GM18951 (cell line): Measurements from ENCODE around the gene CYP4F2.
"Not testable (repeated sequence)": the region's sequence is repeated elsewhere in the genome, so short reads cannot be mapped to it uniquely, and the experiment has no call there.

Source experiments
- POLR2A ChIP-seq: IDR thresholded peaks from 4 replicates; pipeline ENCODE4 v1.6.1; 2011; ENCODE audit warnings: mild to moderate bottlenecking; ENCODE audit not compliant: insufficient read length, insufficient read depth; ENCODE audit errors: extremely low read depth
- in situ Hi-C: fragments of 300-500 bp; cut with MboI; formaldehyde crosslinking; loops from one replicate; pipeline ENCODE4 v1.12.0; 2022; ENCODE audit warnings: low sequenced_read_pairs, mixed read lengths, inconsistent platforms; ENCODE audit not compliant: unreplicated experiment

Gene CYP4F2, protein sequence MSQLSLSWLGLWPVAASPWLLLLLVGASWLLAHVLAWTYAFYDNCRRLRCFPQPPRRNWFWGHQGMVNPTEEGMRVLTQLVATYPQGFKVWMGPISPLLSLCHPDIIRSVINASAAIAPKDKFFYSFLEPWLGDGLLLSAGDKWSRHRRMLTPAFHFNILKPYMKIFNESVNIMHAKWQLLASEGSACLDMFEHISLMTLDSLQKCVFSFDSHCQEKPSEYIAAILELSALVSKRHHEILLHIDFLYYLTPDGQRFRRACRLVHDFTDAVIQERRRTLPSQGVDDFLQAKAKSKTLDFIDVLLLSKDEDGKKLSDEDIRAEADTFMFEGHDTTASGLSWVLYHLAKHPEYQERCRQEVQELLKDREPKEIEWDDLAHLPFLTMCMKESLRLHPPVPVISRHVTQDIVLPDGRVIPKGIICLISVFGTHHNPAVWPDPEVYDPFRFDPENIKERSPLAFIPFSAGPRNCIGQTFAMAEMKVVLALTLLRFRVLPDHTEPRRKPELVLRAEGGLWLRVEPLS

DNA sequence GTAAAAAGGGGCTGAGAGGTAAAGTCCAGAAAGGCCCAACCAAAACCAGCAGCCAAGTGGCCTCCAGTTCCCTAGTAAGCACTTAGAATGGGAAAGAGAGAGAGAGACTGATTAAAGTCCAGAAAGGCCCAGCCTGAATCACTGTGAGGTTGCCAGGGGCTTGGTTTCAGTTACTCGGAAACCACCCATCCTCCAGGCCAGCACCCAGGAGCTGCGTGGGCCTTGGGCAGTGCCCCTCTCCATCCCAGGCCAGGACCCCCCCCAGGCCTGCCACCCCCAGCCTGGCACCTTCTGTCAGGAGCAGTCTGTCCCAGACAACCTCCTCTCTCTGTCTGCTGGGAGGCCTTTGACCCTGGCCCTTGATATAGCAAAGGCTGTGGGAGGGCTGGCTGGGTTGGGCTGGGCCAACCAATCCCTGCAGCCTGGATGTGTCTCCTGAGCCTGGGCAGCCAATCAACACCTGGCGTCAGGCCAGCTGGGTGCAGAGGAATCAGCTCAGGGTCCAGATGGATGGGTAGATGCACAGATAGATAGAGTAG is at the start of gene CYP4F2:
CYP4F2 (minus strand) TSS at position 337 of the 539 bp plus-strand sequence. CDS start 463 bp downstream, outside the sequence.
- no peak for TF ChIP-seq POLR2A
- in situ Hi-C loops = no loop called here

DNA sequence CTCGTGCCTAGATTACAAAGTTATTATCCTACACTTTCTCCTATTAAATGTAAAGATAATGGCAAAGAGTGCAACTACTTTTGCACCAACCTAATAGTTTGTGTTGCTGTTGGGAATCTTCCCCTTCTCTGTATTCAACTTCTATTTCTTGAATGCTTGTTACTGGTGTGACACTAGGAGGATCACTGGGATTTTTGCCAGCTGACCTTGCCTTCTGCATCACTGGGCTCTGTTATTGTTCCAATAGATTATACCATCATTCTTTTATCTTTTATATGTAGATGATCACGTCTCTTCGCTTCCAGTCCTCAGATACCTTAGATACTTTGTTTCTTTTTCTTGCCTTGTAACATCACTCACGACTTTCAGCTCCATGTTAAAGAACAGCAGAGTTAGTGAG is 47.4 kb upstream of the CYP4F2 start:
- in situ Hi-C loops = no loop called here

DNA sequence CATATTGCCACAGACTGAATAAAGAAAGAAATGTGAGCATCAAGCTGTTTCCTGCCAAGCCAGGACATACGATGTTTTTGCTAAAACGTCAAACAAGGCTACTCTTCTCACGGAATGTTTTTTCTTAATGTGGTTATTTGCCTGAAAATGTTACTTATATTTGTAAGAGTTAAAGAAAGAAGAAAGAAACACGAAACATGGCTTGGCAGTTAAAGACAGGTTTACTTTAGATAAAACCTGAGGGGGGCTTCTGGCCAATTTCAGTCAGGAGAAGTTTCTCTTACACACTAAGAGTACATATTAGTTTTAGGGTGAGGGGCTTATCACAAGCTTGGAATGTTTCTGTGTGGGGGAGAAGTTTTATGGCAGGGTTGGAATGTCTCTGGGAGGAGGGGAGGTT is 46.5 kb upstream of the CYP4F2 start:
- in situ Hi-C loops = no loop called here
- no peak for TF ChIP-seq POLR2A

More for the DNA sequence above, 47.4 kb upstream of the CYP4F2 start:
- no peak for TF ChIP-seq POLR2A

DNA sequence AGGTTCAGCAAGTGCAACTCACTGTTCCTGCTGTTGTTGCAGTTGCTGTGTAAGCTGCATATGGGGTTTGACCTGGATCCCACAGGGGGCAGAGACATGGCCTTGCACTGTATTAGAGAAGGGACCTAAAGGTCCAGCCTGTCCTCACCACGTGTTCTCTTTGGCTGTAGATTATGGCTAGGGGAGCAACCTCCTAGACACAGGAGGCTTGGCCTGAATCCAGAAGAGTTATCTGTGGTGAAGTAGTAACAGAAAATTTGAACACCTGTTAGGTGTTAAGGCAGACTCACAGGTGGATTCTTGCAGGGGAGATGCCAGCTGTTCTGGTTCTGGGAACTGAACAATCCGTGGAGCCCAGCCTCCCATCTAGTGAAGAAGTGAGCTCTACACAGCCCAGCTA is 39.9 kb upstream of the CYP4F2 start:
- in situ Hi-C loops = no loop called here

DNA sequence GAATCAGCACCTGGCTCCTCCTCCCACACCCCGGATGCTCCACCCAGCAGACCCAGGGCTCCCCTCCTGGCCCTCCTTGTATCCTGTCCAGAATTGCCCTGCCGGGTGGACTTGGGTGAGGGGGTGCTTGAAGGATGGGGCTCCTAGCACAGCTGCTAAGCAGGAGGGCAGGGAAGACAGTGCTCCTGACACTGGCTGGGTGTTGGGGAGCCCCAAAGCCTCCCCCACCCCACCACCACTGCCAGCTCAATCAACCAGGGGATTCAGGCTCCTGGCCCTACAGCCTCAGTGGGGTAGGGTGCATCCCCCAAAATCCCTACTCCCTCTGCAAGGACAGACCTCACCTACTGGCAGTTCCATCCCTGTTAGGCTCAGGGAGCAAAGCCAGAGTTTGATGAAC is 39.1 kb upstream of the CYP4F2 start:
- no peak for TF ChIP-seq POLR2A
- in situ Hi-C loops = no loop called here

More for the DNA sequence above, 39.9 kb upstream of the CYP4F2 start:
- no peak for TF ChIP-seq POLR2A

DNA sequence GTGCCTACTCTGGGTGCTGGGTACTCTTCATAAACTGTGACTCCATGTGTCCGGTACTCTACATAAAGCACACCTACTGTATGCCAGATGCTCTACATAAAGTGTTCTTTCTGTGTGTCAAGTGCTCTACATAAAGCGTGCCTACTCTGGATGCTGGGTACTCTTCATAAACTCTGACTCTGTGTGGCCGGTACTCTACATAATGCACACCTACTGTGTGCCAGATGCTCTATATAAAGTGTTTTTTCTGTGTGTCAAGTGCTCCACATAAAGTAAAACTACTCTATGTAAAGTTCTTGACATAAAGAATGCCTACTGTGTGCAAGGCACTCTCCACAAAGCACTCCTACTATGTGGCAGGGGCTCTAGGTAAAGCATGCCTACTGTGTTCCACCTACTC is 38.3 kb upstream of the CYP4F2 start:
- in situ Hi-C loops = no loop called here
- TF ChIP-seq POLR2A = no peak

DNA sequence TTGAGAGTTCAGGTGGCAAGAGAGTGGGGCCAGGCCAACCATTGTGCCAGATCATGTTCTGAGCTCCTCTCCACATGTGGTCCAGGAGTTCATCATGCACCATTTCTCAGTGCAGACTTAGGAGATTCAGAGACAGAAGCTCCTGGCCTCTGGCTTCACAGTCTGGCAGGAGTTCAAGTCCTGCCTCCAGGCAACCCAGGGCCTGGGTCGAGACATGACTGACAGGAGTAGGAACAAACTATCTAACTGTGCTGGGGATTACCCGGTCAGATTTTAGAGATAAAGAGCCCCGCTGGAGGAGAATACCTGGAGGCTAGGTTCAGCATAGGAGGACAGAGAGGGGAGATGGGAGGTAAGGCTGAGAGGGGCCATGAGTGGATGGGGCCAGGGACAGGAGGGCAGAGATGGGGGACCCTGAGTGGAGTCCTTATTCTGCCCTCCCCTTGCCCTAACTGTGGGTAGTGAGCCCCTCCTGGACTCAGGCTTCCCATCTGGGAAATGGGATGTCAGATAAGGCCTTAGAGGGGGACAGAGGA is 37.4 kb upstream of the CYP4F2 start:
- no peak for TF ChIP-seq POLR2A
- in situ Hi-C loops = no loop called here

DNA sequence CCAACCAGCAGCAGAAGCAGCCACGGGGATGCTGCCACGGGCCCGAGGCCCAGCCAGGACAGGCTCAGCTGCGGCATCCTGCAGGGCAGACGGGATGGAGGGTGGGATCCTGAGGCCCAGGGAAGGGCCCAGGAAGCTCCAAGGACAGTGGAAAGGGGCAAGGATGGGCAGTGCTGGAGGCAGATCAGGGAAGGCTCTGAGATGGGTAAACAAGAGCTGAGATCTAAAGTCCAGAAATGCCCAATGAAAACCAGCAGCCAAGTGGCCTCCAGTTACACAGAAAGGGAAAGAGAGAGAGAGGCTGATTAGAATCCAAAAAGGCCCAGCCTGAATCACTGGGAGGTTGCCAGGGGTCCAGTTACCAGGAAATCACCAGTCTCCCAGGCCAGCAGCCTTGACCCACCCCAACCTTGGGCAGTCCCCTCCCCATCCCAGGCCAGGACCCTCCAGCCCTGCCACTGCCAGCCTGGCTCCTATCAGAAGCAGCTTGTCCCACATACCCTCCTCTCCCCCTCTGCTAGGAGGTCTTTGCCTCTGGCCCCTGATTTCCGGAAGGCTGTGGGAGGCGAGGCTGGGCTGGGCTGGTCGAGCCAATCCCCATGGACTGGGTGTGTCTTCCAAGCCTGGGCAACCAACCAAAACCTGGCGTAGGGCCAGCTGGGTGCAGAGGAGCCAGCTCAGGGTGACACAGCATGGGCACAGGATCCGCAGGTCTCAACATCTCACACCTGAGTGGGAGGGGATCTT is 36.6 kb upstream of the CYP4F2 start, which contains the start of gene CYP4F11:
CYP4F11 (minus strand) TSS at position 198 of the 747 bp plus-strand sequence; CDS start at position 77, 121 bp downstream.
- no peak for TF ChIP-seq POLR2A
- in situ Hi-C loops = no loop called here

DNA sequence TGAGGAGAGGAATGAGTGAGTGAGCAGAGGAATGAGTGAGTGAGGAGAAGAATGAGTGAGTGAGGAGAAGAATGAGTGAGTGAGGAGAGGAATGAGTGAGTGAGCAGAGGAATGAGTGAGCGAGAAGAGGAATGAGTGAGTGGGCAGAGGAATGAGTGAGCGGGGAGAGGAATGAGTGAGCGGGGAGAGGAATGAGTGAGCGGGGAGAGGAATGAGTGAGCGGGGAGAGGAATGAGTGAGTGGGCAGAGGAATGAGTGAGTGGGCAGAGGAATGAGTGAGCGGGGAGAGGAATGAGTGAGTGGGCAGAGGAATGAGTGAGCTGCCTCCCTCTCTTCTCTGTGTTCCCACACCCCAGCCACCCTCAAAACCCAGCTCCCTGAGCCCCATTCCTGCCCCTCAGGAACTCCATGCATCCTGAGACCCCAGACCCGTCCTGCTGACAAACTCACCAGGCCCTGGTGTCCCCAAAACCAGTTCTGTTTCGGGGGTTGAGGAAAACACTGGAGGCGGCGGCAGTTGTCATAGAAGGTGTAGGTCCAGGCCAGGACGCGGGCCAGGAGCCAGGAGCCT is 36.0 kb upstream of the CYP4F2 start:
- in situ Hi-C loops = not testable (repeated sequence)

DNA sequence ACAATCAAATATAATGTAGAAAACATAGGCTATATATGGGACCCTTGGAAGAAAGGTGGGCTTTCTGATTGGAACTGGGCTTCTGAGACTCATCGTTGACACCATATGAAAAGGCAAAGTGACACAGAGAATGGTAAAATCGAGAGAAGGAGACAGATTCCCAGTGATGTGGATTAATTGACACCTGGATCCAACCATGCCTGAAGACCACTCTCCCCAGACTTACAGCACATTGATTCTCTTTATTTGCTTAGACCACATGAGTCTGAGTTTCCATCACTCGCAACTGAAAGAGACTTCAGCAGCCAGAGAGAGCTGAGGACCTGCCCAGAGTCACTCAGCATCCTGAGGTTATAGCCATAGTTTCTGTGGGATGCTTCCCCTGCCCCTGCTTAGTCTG is 30.4 kb upstream of the CYP4F2 start:
- TF ChIP-seq POLR2A = no peak
- in situ Hi-C loops = no loop called here

DNA sequence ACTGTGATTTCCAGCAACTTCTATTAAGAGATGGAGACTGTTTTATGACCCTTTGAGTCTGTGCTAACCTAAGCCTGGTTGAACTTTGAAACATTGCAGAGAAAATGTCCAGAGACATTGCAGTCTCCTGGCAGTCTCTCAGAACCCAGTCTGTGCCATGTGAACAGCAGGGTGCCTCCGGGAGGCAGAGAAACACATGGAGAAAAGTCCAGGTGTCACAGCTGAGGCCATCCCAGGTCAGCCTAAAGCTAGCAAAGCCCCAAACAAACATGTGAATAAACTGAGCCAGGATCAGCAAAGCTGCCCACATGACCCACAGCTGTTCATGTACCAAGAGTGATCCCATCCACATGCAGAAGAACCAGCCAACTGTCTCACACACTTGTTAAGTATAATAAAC is 28.6 kb upstream of the CYP4F2 start:
- in situ Hi-C loops = no loop called here
- TF ChIP-seq POLR2A = no peak

DNA sequence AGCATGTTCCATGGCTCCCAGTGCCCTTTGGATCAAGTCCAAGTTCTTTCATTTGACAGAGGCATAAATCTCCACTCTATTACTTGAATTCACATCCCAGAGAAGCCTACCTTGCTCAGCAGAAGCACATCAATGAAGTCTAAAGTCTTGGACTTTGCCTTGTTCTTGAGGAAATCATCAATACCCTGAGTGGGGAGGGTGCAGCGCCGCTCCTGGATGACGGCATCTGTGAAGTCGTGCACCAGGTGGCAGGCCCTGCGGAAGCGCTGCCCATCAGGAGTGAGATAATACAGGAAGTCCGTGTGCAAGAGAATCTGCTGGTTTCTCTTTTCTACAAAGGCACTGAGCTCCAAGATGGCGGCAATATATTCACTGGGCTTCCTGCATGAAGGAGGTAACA is 25.8 kb upstream of the CYP4F2 start:
- TF ChIP-seq POLR2A = no peak
- in situ Hi-C loops = no loop called here

DNA sequence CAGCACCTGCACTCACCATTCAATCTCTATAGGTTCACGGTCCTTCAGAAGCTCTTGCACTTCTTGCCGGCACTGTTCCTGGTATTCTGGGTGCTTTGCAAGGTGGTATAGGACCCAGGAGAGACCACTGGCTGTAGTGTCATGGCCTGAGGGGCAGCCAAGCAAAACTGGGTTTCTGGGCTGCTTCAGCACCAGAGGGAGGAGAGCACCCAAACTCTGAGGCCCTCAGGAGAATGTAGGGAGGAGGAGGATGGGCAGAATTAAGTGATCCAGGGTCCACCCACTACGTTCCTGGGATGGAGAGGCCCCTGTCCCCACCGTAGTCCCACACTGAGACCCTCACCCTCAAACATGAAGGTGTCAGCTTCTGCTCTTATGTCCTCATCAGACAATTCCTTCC is 24.1 kb upstream of the CYP4F2 start:
- in situ Hi-C loops = no loop called here
- TF ChIP-seq POLR2A = no peak

DNA sequence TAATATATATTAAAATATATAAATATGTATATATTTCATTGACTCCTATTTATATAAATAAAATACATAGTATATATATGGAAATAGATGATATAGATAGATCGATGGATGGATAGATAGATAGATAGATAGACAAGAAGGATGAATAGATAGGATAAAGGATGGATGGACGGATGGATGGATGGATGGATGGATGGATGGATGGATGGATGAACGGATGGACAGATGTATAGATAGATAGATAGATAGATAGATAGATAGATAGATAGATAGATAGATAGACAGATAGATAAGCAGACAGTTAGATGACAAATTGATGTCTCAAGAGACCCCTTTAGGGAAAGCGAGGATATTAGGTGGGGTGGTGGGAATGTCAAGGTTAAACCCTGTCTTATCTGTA is 21.4 kb upstream of the CYP4F2 start:
- in situ Hi-C loops = no loop called here
- TF ChIP-seq POLR2A = no peak
